Measurements from ENCODE around the gene PPA2. TPM values are rescaled to one million over a fixed set of nuclear protein-coding genes. Genes with fewer than 3 reads are reported as not detected.

PPA2 gene
- polyA plus RNA-seq, 12 donors: 44.1 to 71.5 (median 57.7) TPM; not detected in 1

GRCh38 chr4:105400901-105401677, 72.8 kb downstream of the PPA2 start:
- DNase-seq: no peak

DNA sequence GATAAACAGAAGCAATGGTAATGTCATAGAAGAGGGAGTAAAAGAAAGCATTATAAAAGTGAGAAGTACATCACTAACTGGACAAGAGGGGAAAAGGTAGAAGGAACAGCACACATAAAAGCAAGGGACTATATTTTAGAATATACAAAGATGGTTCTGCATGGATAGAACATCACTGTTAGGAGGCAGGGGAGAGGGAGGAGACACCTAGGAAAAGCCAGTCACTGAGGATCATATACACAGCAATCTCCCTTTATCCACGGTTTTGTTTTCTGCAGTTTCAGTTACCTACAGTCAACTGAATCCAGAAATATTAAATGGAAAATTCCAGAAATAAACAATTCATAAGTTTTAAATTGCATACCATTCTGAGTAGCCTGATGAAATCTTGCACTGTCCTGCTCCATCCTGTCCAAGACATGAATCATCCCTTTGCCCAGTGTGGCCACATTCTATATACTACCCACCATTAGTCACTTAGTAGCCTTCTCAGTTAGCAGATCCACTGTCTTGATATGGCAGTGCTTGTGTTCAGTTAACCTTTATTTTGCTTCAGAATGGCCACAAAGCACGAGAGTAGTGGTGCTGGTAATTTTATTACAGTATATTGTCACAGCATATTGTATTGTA, 74.2 kb downstream of the PPA2 start:
- no peak for DNase-seq

DNA sequence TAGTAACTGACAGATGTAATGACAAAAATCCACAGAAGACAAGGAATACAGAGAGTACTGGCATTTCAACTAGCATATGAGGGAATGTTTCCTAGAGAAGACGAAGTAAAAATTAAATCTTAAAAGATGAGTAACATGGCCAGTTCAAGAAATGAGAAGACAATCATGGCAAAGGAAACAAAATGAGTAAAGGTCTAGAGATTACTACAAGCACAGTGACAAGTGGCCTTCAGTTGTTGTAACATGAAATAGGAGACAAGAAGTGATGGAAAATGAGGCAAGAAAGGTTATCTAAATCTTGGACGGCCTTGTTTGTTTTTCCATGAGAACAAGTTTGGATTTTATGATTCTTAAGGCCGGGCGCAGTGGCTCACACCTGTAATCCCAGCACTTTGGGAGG, 81.0 kb downstream of the PPA2 start:
- DNase-seq: no peak

- no peak for DNase-seq
Measured at GRCh38 chr4:105389167-105389566, 84.7 kb downstream of the PPA2 start.

DNA sequence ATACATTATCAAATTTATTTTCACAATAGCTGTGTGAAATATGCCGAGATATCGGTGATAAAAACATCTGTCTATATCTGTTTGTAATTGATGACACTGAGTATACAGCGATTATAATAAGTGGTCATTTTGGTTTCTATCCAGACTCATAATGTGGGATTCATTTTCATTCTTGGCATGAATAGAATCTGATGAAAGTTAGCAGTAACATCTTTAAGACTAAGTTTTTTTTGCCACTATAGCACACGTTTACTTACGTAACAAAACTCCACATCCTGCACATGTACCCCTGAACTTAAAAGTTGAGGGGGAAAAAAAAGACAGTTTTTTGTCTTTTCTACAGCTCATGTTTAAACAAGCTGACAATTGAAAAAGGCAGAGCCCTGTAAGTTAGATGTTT, 86.4 kb downstream of the PPA2 start:
- DNase-seq: no peak

GRCh38 chr4:105386012-105386411, 87.8 kb downstream of the PPA2 start:
- no peak for DNase-seq

- no peak for DNase-seq
Measured at GRCh38 chr4:105374071-105374470, 99.8 kb downstream of the PPA2 start.

GRCh38 chr4:105373324-105373723, 100.5 kb downstream of the PPA2 start:
- no peak for DNase-seq

GRCh38 chr4:105369988-105370387, 103.9 kb downstream of the PPA2 start:
- DNase-seq: no peak

DNA sequence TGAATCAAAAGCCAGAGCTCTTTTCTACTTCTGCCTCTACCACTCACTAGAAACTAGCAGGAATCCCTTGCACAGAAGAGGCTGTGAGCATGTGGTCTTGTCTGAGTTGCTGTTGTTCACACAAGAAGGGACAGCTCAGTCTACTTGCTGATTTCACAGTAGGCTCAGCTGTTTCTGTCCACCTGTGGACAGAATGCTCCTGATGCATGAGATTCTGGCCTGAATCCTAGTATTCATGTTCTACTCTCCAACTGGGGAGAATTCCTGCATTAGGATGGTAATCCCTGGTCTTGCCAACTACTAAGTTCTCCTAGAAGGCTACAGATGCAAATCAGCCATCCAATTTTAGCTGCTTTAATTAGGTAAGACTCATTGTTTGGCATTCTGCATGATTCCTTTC, 112.8 kb downstream of the PPA2 start:
- DNase-seq: no peak

DNA sequence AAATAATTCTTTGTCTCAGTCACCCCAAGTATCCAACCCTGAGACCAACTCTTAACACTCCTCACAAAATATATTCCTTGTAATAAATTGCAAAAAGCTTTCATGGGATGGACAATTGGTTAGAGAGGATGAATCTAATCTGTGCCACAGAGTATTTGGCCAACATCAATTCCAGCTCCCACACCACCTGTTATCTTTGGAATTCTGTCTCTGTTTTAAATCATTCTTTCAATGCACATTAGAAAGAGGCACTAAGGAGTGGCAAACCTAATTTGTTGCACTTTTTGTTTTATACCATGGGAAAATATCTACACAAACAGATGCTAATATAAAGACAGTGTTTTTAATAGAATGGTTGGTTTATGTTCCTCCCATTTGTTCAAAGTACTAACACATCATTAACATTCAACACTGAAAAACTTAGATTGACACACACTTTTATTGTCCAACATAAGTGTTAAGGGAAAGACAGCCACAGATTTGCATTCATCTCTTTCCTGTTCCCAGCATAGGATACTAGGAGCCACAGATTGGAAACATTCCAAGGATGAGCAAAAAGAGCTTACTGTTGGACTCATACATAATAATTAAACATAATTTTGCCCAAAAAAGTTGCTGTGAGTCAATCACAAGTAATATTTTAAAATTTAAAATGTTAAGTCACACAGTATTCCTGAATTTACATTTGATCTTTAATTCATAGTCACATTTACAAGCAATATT, 116.4 kb downstream of the PPA2 start:
- DNase-seq: no peak

DNA sequence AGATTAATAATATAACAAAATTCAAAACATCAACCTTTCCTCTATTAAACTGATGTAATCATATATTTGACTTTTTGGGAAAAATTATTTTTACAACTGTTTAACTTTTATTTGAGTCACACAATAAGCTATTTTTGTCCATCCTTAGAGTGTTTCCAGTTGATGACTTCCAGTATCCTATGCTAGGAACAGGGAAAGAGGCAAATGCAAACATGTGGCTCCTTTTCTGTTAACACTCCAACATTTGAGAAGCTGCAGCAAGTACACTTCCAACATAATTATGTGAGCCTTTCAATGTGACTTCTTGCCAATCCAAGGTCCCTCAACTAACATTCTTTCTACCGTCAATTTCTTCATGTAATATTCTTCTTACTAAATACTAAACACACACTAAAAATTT, 117.7 kb downstream of the PPA2 start:
- peak; percentile 54 for DNase-seq

GRCh38 chr4:105352826-105353225, 121.0 kb downstream of the PPA2 start:
- DNase-seq: no peak

- no peak for DNase-seq
Measured at GRCh38 chr4:105351861-105352260, 122.0 kb downstream of the PPA2 start.

- peak; percentile 69 for DNase-seq
Measured at GRCh38 chr4:105350859-105351490, 122.9 kb downstream of the PPA2 start.

DNA sequence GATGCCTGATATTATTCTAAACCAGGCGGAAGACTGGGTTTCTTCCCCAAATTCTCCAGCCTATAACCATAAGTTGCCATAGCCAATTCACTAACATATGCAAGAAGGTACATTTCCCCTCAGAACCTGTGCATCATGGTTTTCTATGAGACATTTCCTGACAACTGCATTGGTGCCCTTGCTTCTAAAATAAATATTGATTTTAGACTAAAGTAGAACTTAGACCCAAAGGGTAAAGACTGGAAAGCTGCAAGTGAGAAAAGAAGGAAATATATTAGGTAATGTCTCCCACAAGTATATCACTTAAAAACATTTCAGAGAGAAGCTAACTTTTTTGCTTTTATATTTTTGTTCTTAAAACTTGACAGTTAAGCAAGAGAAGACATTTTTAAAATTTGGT, 125.1 kb downstream of the PPA2 start:
- no peak for DNase-seq

- DNase-seq: no peak
Measured at GRCh38 chr4:105346869-105347268, 127.0 kb downstream of the PPA2 start.

DNA sequence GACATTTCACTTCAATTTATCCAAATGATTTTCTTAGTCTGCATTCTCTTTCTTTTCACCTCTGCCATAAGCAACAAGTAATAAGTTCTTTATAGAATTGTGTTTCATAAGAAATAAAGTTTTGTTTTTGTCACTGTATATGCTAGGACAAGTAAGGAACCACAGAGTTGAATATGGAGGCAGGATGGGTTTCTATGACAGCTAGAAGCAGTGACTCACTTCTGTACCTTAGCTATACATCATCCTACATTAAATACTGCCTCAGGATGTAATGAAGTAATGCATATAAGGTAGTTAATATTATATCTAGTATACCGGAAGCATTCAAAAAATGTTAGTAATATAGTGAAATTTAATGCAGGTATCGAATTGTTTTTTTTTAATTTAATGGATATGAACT, 128.0 kb downstream of the PPA2 start:
- DNase-seq: no peak

- no peak for DNase-seq
Measured at GRCh38 chr4:105345358-105345757, 128.5 kb downstream of the PPA2 start.

- DNase-seq: no peak
Measured at GRCh38 chr4:105344141-105344540, 129.7 kb downstream of the PPA2 start.

GRCh38 chr4:105343146-105343931, 130.5 kb downstream of the PPA2 start:
- DNase-seq: peak; percentile 74

- DNase-seq: no peak
Measured at GRCh38 chr4:105329081-105329480, 144.8 kb downstream of the PPA2 start.

Data from muscle of arm (tissue), 12 donors.